Progenitor cell of endocrine pancreas (in vitro differentiated cells): ENCODE data around the gene CDC25B. TPM values are rescaled to one million over a fixed set of nuclear protein-coding genes. Genes with fewer than 3 reads are reported as not detected.

Experiments
- DNase-seq: peaks from one replicate; pipeline ENCODE4 v3.0.0; 2021; ENCODE audit warnings: low spot score; ENCODE audit not compliant: unreplicated experiment
- H3K27ac Mint-ChIP-seq: 2 replicates; pipeline ENCODE4 v1.8.0; 2021; ENCODE audit warnings: mild to moderate bottlenecking, moderate library complexity, mixed read lengths
- H3K27me3 Mint-ChIP-seq: 2 replicates; pipeline ENCODE4 v1.8.0; 2021; ENCODE audit warnings: mixed read lengths
- H3K36me3 Mint-ChIP-seq: 2 replicates; pipeline ENCODE4 v1.8.0; 2022; ENCODE audit warnings: mixed read lengths; ENCODE audit not compliant: insufficient read depth
- H3K4me1 Mint-ChIP-seq: 2 replicates; pipeline ENCODE4 v1.8.0; 2021; ENCODE audit warnings: low read depth, mixed read lengths
- H3K4me3 Mint-ChIP-seq: 2 replicates; pipeline ENCODE4 v1.8.0; 2021; ENCODE audit warnings: low read depth, mild to moderate bottlenecking, moderate library complexity, mixed read lengths
- H3K9me3 Mint-ChIP-seq: 2 replicates; pipeline ENCODE4 v1.8.0; 2021; ENCODE audit warnings: low read depth, mixed read lengths
- total RNA-seq: library from RNA; stranded (reverse); gene quantifications from 2 replicates; pipeline ENCODE4 v1.2.1, GENCODE V29; 2021
- TF ChIP-seq, protein P1 (sequence below): fragments of 200-600 bp; sonication (generic); IDR thresholded peaks from one replicate; pipeline ENCODE4 v1.5.0; 2021; ENCODE audit warnings: antibody characterized with exemption, mild to moderate bottlenecking; ENCODE audit not compliant: unreplicated experiment

Gene CDC25B
- total RNA-seq, 1 donor from 2014 or later: 36.7 TPM

DNA sequence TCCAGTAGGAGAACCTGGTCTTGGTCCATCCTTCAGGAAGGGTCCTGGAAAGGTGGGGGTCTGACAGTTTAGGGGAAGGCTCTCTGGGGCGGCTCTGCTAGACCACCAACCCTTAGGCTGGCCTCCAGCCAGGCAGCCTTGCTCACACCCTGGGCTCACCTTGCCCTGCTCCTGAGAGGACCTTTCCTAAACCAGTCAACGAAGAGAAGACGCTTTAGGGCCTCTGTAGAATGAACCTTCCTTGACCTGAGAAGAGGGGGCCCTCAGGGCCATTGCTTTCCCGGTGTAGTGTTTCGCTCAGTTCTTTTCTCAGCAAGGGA is 1.1 kb downstream of the CDC25B start:
- TF ChIP-seq, protein P1, sequence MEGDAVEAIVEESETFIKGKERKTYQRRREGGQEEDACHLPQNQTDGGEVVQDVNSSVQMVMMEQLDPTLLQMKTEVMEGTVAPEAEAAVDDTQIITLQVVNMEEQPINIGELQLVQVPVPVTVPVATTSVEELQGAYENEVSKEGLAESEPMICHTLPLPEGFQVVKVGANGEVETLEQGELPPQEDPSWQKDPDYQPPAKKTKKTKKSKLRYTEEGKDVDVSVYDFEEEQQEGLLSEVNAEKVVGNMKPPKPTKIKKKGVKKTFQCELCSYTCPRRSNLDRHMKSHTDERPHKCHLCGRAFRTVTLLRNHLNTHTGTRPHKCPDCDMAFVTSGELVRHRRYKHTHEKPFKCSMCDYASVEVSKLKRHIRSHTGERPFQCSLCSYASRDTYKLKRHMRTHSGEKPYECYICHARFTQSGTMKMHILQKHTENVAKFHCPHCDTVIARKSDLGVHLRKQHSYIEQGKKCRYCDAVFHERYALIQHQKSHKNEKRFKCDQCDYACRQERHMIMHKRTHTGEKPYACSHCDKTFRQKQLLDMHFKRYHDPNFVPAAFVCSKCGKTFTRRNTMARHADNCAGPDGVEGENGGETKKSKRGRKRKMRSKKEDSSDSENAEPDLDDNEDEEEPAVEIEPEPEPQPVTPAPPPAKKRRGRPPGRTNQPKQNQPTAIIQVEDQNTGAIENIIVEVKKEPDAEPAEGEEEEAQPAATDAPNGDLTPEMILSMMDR: no peak
- H3K27me3 Mint-ChIP-seq: no peaks in the 10 kb centered on the region

DNA sequence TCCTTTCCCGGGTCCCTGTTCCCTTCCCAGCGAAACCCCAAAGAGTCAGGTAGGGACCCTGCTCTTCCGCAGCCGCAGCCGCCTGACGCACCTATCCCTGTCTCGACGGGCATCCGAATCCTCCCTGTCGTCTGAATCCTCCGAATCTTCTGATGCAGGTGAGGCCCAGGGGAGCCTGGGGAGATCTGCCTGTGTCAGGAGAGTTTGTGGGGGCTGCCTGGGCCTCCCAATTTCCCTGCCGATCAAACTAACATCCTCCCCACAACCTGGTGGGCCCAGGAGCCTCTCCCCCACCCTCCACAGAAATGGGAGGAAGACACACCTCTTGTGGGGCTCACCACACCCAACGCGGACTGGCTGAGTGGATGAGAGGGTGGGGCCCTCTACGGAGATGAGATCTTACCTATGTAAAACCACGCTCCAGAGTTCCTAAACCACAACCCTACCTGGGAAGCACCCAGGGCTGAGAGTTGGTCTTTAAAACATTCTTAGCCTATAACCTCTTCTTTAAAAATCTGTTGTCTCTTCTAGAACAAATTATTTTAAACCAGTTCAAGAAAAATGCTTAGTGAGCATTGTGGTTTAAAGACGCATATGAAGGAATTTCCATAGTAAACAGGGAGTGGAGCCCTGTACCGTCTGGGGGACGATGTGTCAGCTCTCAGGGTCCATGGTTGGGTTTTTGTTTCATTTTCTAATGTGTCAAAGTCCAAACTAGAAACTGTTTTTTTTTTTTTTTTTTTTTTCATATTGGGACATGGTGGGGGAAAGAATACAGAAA is 1.7 kb downstream of the CDC25B start:
- peaks cover 5% of the 10 kb centered on the region for H3K36me3 Mint-ChIP-seq
- H3K4me1 Mint-ChIP-seq: peaks cover 35% of the 10 kb centered on the region
- no peak overlapping the region for H3K27ac Mint-ChIP-seq

More for the DNA sequence above, 1.1 kb downstream of the CDC25B start:
- Mint-ChIP-seq H3K4me3 (peak overlapping the region; percentile 74), H3K9me3 (no peaks in the 10 kb centered on the region), H3K36me3 (no peaks in the 10 kb centered on the region), H3K27ac (no peak overlapping the region), H3K4me1 (peaks cover 35% of the 10 kb centered on the region)
- DNase-seq: no peak

DNA sequence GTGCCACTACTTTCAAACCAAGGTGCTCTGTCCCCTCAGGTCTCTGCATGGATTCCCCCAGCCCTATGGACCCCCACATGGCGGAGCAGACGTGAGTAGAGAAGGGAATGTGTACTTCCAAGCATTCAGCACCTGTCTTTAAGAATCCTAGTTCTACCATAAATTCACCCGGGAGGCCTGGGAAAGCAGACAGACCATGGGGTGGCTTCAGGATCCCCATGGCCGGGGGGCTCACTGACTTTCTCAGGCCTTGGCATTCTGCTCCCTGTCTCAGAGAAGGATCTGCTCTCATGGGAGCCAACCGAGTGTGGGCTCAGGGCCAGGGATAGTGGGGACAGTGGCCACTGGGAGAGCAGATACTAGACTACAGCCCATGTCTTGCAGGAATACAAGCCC is 2.3 kb downstream of the CDC25B start:
- Mint-ChIP-seq H3K4me3 (peak overlapping the region; percentile 74), H3K9me3 (no peaks in the 10 kb centered on the region), H3K27ac (no peak overlapping the region), H3K36me3 (peaks cover 7% of the 10 kb centered on the region), H3K27me3 (no peaks in the 10 kb centered on the region), H3K4me1 (peaks cover 35% of the 10 kb centered on the region)
- TF ChIP-seq, protein P1: no peak
- no peak for DNase-seq

More for the DNA sequence above, 1.7 kb downstream of the CDC25B start:
- TF ChIP-seq, protein P1: no peak
- no peak for DNase-seq
- no peaks in the 10 kb centered on the region for H3K27me3 Mint-ChIP-seq
- peak overlapping the region; percentile 74 for H3K4me3 Mint-ChIP-seq
- no peaks in the 10 kb centered on the region for H3K9me3 Mint-ChIP-seq

DNA sequence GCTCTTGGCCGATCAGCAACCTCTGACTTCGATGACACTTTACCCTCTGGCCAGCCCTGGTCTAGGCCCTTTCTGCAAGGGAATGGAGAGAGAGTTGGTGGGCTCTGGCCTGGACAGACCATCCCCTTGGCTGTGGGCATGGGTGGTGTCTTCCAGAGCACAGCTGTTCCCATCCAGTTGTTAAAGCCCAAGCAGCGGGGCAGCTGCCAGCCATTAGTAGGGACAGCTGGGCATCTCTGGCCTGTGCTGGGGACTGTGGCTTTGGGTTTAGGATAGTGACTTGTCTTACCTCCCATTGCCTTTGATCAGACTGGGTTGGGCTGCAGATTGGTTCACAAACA is 2.8 kb downstream of the CDC25B start:
- H3K4me1 Mint-ChIP-seq: peaks cover 35% of the 10 kb centered on the region
- H3K9me3 Mint-ChIP-seq: no peaks in the 10 kb centered on the region
- H3K27me3 Mint-ChIP-seq: no peaks in the 10 kb centered on the region
- DNase-seq: no peak
- H3K27ac Mint-ChIP-seq: peak overlapping the region; percentile 95
- H3K36me3 Mint-ChIP-seq: peaks cover 10% of the 10 kb centered on the region
- H3K4me3 Mint-ChIP-seq: no peak overlapping the region
- TF ChIP-seq, protein P1: no peak

DNA sequence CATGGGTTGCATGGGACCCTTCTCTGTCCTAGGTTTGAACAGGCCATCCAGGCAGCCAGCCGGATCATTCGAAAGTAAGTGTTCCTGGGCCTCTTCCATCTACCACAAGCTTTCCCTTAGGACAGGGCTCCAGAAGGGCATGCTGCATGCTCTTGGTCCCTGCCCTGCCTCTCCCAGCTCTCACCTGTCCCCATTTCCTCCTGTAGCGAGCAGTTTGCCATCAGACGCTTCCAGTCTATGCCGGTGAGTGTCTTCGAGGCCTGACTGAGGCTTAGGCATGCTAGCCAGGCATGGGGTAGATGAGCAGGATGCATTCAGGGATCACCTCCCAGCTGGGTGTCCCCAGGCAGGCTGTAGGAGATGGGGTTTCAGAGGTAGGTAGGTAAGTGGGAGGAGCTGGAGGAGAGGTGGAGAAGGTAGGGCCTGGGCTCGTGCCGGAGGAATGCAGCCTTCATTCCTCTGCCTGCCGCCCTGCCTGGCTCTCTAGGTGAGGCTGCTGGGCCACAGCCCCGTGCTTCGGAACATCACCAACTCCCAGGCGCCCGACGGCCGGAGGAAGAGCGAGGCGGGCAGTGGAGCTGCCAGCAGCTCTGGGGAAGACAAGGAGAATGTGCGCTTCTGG is 4.3 kb downstream of the CDC25B start:
- DNase-seq: no peak
- H3K9me3 Mint-ChIP-seq: no peaks in the 10 kb centered on the region
- TF ChIP-seq, protein P1: no peak
- peaks cover 18% of the 10 kb centered on the region for H3K36me3 Mint-ChIP-seq
- H3K4me1 Mint-ChIP-seq: peaks cover 35% of the 10 kb centered on the region
- no peaks in the 10 kb centered on the region for H3K27me3 Mint-ChIP-seq
- H3K27ac Mint-ChIP-seq: peak overlapping the region; percentile 95
- peak overlapping the region; percentile 14 for H3K4me3 Mint-ChIP-seq
